Small intestine (tissue), 7 donors: Measurements from ENCODE around the gene FALEC. TPM values are rescaled to one million over a fixed set of nuclear protein-coding genes. Genes with fewer than 3 reads are reported as not detected.

Experiments
- DNase-seq, 2 donors: peaks; one replicate each; pipeline versions ENCODE4 v3.0.0 to v3.0.0-alpha.2; 2013
- FAIRE-seq: peaks from 2 replicates; lab custom pipeline; 2012; peaks lifted over from hg19 to GRCh38; lab: Jason Lieb, UNC
- H3K27ac ChIP-seq, 3 donors: one replicate each; pipeline ENCODE4 v1.5.1; 2013; ENCODE audit warnings: low read length in 2 of 3, mild to moderate bottlenecking in 2 of 3, control low read depth in 1 of 3, inconsistent platforms in 1 of 3, low read depth in 1 of 3, moderate library complexity in 1 of 3
- H3K27me3 ChIP-seq, 3 donors: one replicate each; pipeline ENCODE4 v1.6.1; 2013; ENCODE audit warnings: low read length in 3 of 3, inconsistent platforms in 1 of 3; ENCODE audit not compliant: control insufficient read depth in 3 of 3, insufficient read depth in 3 of 3
- H3K36me3 ChIP-seq, 3 donors: one replicate each; pipeline ENCODE4 v1.6.1; 2013; ENCODE audit warnings: low read length in 3 of 3, inconsistent platforms in 1 of 3, low read depth in 1 of 3, mild to moderate bottlenecking in 1 of 3, moderate library complexity in 1 of 3; ENCODE audit not compliant: control insufficient read depth in 3 of 3, insufficient read depth in 2 of 3
- H3K4me1 ChIP-seq, 3 donors: one replicate each; pipeline ENCODE4 v1.6.1; 2013; ENCODE audit warnings: low read length in 2 of 3, inconsistent platforms in 1 of 3, low read depth in 1 of 3, mild to moderate bottlenecking in 1 of 3, moderate library complexity in 1 of 3; ENCODE audit not compliant: control insufficient read depth in 3 of 3, insufficient read depth in 2 of 3
- H3K4me3 ChIP-seq, 3 donors: one replicate each; pipeline ENCODE4 v1.5.1; 2013; ENCODE audit warnings: low read length in 3 of 3, control low read depth in 1 of 3, inconsistent platforms in 1 of 3, low read depth in 1 of 3, mild to moderate bottlenecking in 1 of 3, moderate library complexity in 1 of 3
- H3K9me3 ChIP-seq, 2 donors: one replicate each; pipeline ENCODE4 v1.6.1; 2013; ENCODE audit warnings: low read depth in 1 of 2, low read length in 1 of 2; ENCODE audit not compliant: control insufficient read depth in 2 of 2, insufficient read depth in 1 of 2
- WGBS, 3 donors: extraction: QIAGEN DNeasy Blood & Tissue Kit; methylation state at CpG; one replicate each; pipeline ENCODE4 v1.1.7; 2013; 5-methylcytosine and 5-hydroxymethylcytosine counted together
- polyA plus RNA-seq, 4 donors: library from polyadenylated mRNA; stranded (reverse) in 3 of 4; unstranded in 1 of 4; fragments of 200-250 nt in 3 of 4; fragments of 120-200 nt in 1 of 4; gene quantifications; one replicate each; pipeline versions ENCODE4 v1.2.1 to v1.2.3, GENCODE V29; 2013
- donor health status: healthy with polysubstance abuse.
- donor health status: control.
- donor health status: control.
- donor health status: Bipolar disorder and iron deficiency.
- donor health status: healthy.

The FALEC gene
- polyA plus RNA-seq, 4 donors: 0.24 TPM; not detected in 3

GRCh38 chr1:150555971-150556865, 40.7 kb downstream of the FALEC start:
- Histone ChIP-seq H3K9me3 (no peaks in the 10 kb centered on the region), H3K27ac (no peak overlapping the region)
- no peak for FAIRE-seq

GRCh38 chr1:150557065-150557600, 41.6 kb downstream of the FALEC start:
- Histone ChIP-seq H3K27me3 (no peaks in the 10 kb centered on the region), H3K9me3 (no peaks in the 10 kb centered on the region), H3K4me1 (peaks cover 3 to 28% (median 6%) of the 10 kb centered on the region in 3 donors), H3K4me3 (no peak overlapping the region), H3K27ac (no peak overlapping the region), H3K36me3 (peaks cover 0 to 45% (median 0%) of the 10 kb centered on the region in 3 donors)
- WGBS, 3 donors: 87 to 90% (median 90%) methylated on average over 24 to 26 of the region's 26 CpGs
- FAIRE-seq (no peak), DNase-seq (no peak)

More at GRCh38 chr1:150555971-150556865, 40.7 kb downstream of the FALEC start:
- WGBS, 3 donors: 80 to 89% (median 85%) methylated on average over 21 to 26 of the region's 26 CpGs
- peak in 1 of 2 donors; percentile 2 for DNase-seq
- H3K4me3 ChIP-seq: no peak overlapping the region
- no peaks in the 10 kb centered on the region for H3K27me3 ChIP-seq
- peaks cover 0 to 45% (median 0%) of the 10 kb centered on the region in 3 donors for H3K36me3 ChIP-seq
- peaks cover 3 to 28% (median 10%) of the 10 kb centered on the region in 3 donors for H3K4me1 ChIP-seq

- no peak overlapping the region for H3K4me3 ChIP-seq
- no peaks in the 10 kb centered on the region for H3K27me3 ChIP-seq
- H3K9me3 ChIP-seq: no peaks in the 10 kb centered on the region
- peaks cover 3 to 29% (median 7%) of the 10 kb centered on the region in 3 donors for H3K4me1 ChIP-seq
- 85 to 87% (median 85%) methylated on average over 13 to 15 of the region's 15 CpGs for WGBS, 3 donors
- peak in 1 of 2 donors; percentile 1 for DNase-seq
- H3K27ac ChIP-seq: no peak overlapping the region
- H3K36me3 ChIP-seq: peaks cover 0 to 47% (median 0%) of the 10 kb centered on the region in 3 donors
- FAIRE-seq: no peak
Observed at GRCh38 chr1:150557813-150558212, 42.3 kb downstream of the FALEC start.

- H3K27ac ChIP-seq: no peak overlapping the region
- DNase-seq (no peak), FAIRE-seq (no peak)
- 82 to 85% (median 83%) methylated on average over 15 of the region's 15 CpGs for WGBS, 3 donors
- H3K36me3 ChIP-seq: peaks cover 0 to 48% (median 0%) of the 10 kb centered on the region in 3 donors
- peaks cover 3 to 29% (median 12%) of the 10 kb centered on the region in 3 donors for H3K4me1 ChIP-seq
- H3K27me3 ChIP-seq: no peaks in the 10 kb centered on the region
- no peak overlapping the region for H3K4me3 ChIP-seq
- no peaks in the 10 kb centered on the region for H3K9me3 ChIP-seq
Observed at GRCh38 chr1:150558303-150558704, 42.8 kb downstream of the FALEC start.

- DNase-seq: no peak
- no peaks in the 10 kb centered on the region for H3K9me3 ChIP-seq
- no peak overlapping the region for H3K4me3 ChIP-seq
- H3K27ac ChIP-seq: no peak overlapping the region
- H3K27me3 ChIP-seq: no peaks in the 10 kb centered on the region
- H3K4me1 ChIP-seq: peaks cover 4 to 36% (median 16%) of the 10 kb centered on the region in 3 donors
- H3K36me3 ChIP-seq: peaks cover 0 to 48% (median 0%) of the 10 kb centered on the region in 3 donors
- FAIRE-seq: no peak
- WGBS, 3 donors: 70 to 91% (median 87%) methylated on average over 28 of the region's 28 CpGs
Observed at GRCh38 chr1:150558761-150559655, 43.5 kb downstream of the FALEC start.

- peaks cover 0 to 43% (median 0%) of the 10 kb centered on the region in 3 donors for H3K36me3 ChIP-seq
- DNase-seq: no peak
- FAIRE-seq: no peak
- H3K27me3 ChIP-seq: no peaks in the 10 kb centered on the region
- no peaks in the 10 kb centered on the region for H3K9me3 ChIP-seq
- peaks cover 4 to 42% (median 21%) of the 10 kb centered on the region in 3 donors for H3K4me1 ChIP-seq
- H3K4me3 ChIP-seq: no peak overlapping the region
- WGBS, 3 donors: 63 to 73% (median 71%) methylated on average over 10 of the region's 10 CpGs
- H3K27ac ChIP-seq: peak overlapping the region in 1 of 3 donors; percentile 11
Observed at GRCh38 chr1:150559656-150560010, 44.1 kb downstream of the FALEC start.

- Histone ChIP-seq H3K27ac (peak overlapping the region; percentile 99 to 100 (median 100)), H3K36me3 (peaks cover 0 to 42% (median 0%) of the 10 kb centered on the region in 3 donors), H3K4me3 (no peak overlapping the region), H3K4me1 (peaks cover 4 to 46% (median 21%) of the 10 kb centered on the region in 3 donors), H3K9me3 (no peaks in the 10 kb centered on the region), H3K27me3 (no peaks in the 10 kb centered on the region)
- DNase-seq (peak; percentile 81 to 87), FAIRE-seq (no peak)
- WGBS, 3 donors: 9 to 22% (median 14%) methylated on average over 9 of the region's 9 CpGs
Observed at GRCh38 chr1:150560011-150560438, 44.5 kb downstream of the FALEC start.
